Measurements from ENCODE around the gene CISTR.

DNA sequence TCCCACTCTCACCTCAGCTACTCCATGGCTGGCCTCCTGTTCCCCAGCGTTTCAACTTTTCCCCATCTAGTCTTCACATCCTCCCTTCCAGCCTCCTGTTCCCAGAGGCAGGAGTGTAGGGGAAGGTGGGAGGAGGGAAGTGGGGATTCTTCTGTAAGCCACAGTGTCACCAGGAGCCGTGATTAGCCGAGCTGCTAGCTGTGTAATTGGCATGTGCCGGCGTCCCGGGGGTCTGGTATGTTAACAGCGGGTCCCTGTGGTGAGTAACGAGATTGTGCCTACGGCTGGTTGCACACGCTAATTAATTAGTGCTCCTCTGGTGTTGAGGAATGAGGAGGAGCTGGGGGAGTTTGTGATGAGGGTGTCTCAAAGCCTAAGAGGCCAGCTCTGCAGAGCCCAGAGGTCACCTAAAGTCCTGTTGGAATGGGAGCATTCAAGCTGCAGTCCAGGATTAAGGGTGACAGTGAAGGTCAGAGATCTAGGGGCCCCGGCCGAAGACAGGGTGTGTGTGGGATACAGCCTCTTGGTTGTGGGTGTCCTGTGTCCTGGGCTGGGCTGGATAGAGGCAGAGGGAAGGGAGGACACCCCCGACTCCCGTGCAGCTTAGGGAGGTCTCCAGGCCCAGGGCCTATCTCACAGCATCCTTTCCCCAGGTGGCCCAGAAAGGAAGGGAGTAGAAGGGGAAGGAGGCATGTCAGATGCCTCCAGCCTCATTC is 14.5 kb downstream of the CISTR start:
- no peak for TF ChIP-seq EZH2 (IDR thresholded peaks at IDR 0.05; ENCODE audit: borderline replicate concordance, low read length)
- no peak for TF ChIP-seq CTCF (IDR thresholded peaks at IDR 0.05; ENCODE audit: low read length)
